IMR-90 (cell line): ENCODE measurements around the gene EPAS1. TPM values are rescaled to one million over a fixed set of nuclear protein-coding genes. Genes with fewer than 3 reads are reported as not detected.

Experiments used
- ATAC-seq: fragments of 200-7000 bp; cut with Tn5 transposase; 2 replicates; pipeline ENCODE4 v1.9.1; 2020; ENCODE audit warnings: low read depth, mild to moderate bottlenecking, moderate library complexity
- BruUV-seq: library from RNA; stranded (reverse); fragments of 400-500 nt; replicated peaks from 2 replicates; lab custom pipeline; 2021; lab: Mats Ljungman, UMichigan
- CTCF ChIA-PET: fragments of 300-600 bp; formaldehyde crosslinking; extraction: SDS; loops from one replicate; lab custom pipeline; 2021; ENCODE audit warnings: antibody characterized with exemption; lab: Yijun Ruan, JAX
- POLR2A ChIA-PET: fragments of 300-600 bp; sonication (Branson Sonifier 250); formaldehyde crosslinking; loops from one replicate; lab custom pipeline; 2022; ENCODE audit warnings: antibody characterized with exemption; ENCODE audit not compliant: unreplicated experiment; lab: Charles Lee
- DNase-seq: peaks from one replicate; pipeline ENCODE4 v3.0.0; 2013
- H2AFZ ChIP-seq: replicated peaks from 2 replicates; pipeline ENCODE3; 2013; ENCODE audit warnings: low read length, mild to moderate bottlenecking; ENCODE audit not compliant: poor library complexity
- H2AK5ac ChIP-seq: 2 replicates; pipeline ENCODE4 v1.6.1; 2013; ENCODE audit warnings: low read depth, low read length, inconsistent platforms
- H2AK9ac ChIP-seq: replicated peaks from 2 replicates; pipeline ENCODE3; 2013; ENCODE audit warnings: mild to moderate bottlenecking, low read depth, low read length, moderate library complexity; ENCODE audit not compliant: poor library complexity
- H2BK120ac ChIP-seq: 2 replicates; pipeline ENCODE4 v1.6.1; 2013; ENCODE audit warnings: low read depth, low read length, inconsistent platforms
- H2BK15ac ChIP-seq: 3 replicates; pipeline ENCODE4 v1.6.1; 2013; ENCODE audit warnings: low read depth, low read length, inconsistent platforms
- H2BK20ac ChIP-seq: 2 replicates; pipeline ENCODE4 v1.6.1; 2013; ENCODE audit warnings: low read depth, mild to moderate bottlenecking, inconsistent platforms, low read length, moderate library complexity
- H2BK5ac ChIP-seq: 2 replicates; pipeline ENCODE4 v1.6.1; 2013; ENCODE audit warnings: mild to moderate bottlenecking, low read depth, low read length, inconsistent platforms; ENCODE audit not compliant: poor library complexity, severe bottlenecking
- H3K14ac ChIP-seq: replicated peaks from 2 replicates; pipeline ENCODE4 v1.6.1; 2013; ENCODE audit warnings: low read depth, low read length, inconsistent platforms
- H3K18ac ChIP-seq: 2 replicates; pipeline ENCODE4 v1.6.1; 2013; ENCODE audit warnings: low read depth, low read length, control low read depth
- H3K23ac ChIP-seq: 2 replicates; pipeline ENCODE4 v1.6.1; 2013; ENCODE audit warnings: low read depth, low read length, inconsistent platforms
- H3K27ac ChIP-seq: 2 replicates; pipeline ENCODE4 v1.5.1; 2013; ENCODE audit warnings: mild to moderate bottlenecking, control low read depth, low read length; ENCODE audit not compliant: insufficient read depth
- H3K27me3 ChIP-seq: 2 replicates; pipeline ENCODE4 v1.6.1; 2013; ENCODE audit warnings: low read length; ENCODE audit not compliant: control insufficient read depth, insufficient read depth
- H3K36me3 ChIP-seq: 2 replicates; pipeline ENCODE4 v1.6.1; 2013; ENCODE audit warnings: low read length, mixed read lengths; ENCODE audit not compliant: control insufficient read depth, insufficient read depth
- H3K4ac ChIP-seq: 2 replicates; pipeline ENCODE4 v1.6.1; 2013; ENCODE audit warnings: low read depth, low read length, inconsistent platforms
- H3K4me1 ChIP-seq: 2 replicates; pipeline ENCODE4 v1.6.1; 2013; ENCODE audit warnings: low read length, mixed read lengths; ENCODE audit not compliant: control insufficient read depth, insufficient read depth
- H3K4me2 ChIP-seq: 2 replicates; pipeline ENCODE4 v1.6.1; 2013; ENCODE audit warnings: low read depth, mild to moderate bottlenecking, control low read depth, low read length, moderate library complexity
- H3K4me3 ChIP-seq: 2 replicates; pipeline ENCODE4 v1.5.1; 2013; ENCODE audit warnings: low read depth, mild to moderate bottlenecking, control low read depth, low read length, moderate library complexity; ENCODE audit not compliant: insufficient read depth
- H3K56ac ChIP-seq: 2 replicates; pipeline ENCODE4 v1.6.1; 2013; ENCODE audit warnings: low read length, inconsistent platforms; ENCODE audit not compliant: insufficient read depth; ENCODE audit errors: extremely low read depth
- H3K79me1 ChIP-seq, 2 experiments: 2 replicates each; pipeline ENCODE4 v1.6.1; 2013; ENCODE audit warnings: low read length in 2 of 2, inconsistent platforms in 1 of 2, low read depth in 1 of 2
- H3K9ac ChIP-seq: 2 replicates; pipeline ENCODE4 v1.6.1; 2013; ENCODE audit warnings: low read depth, low read length, control low read depth
- H3K9me1 ChIP-seq: 2 replicates; pipeline ENCODE4 v1.6.1; 2013; ENCODE audit warnings: low read length, inconsistent platforms; ENCODE audit not compliant: insufficient read depth
- H3K9me3 ChIP-seq: 2 replicates; pipeline ENCODE4 v1.6.1; 2013; ENCODE audit warnings: low read length; ENCODE audit not compliant: control insufficient read depth, insufficient read depth
- H4K20me1 ChIP-seq: 2 replicates; pipeline ENCODE4 v1.6.1; 2013; ENCODE audit warnings: low read length, inconsistent platforms; ENCODE audit not compliant: insufficient read depth
- H4K5ac ChIP-seq: 2 replicates; pipeline ENCODE4 v1.6.1; 2013; ENCODE audit warnings: mild to moderate bottlenecking, low read depth, low read length, control low read depth
- H4K8ac ChIP-seq, 2 experiments: 2 replicates each; pipeline ENCODE4 v1.6.1; 2013; ENCODE audit warnings: low read depth in 2 of 2, low read length in 2 of 2, control low read depth in 1 of 2, inconsistent platforms in 1 of 2
- H4K91ac ChIP-seq: 2 replicates; pipeline ENCODE4 v1.6.1; 2013; ENCODE audit warnings: low read depth, low read length, inconsistent platforms; ENCODE audit not compliant: insufficient read depth
- BHLHE40 ChIP-seq: fragments of 150-350 bp; IDR thresholded peaks from 2 replicates; pipeline ENCODE4 v1.6.1; 2016; ENCODE audit warnings: mild to moderate bottlenecking, low read depth, low read length
- CEBPB ChIP-seq: IDR thresholded peaks from 2 replicates; pipeline ENCODE4 v1.6.1; 2012; ENCODE audit warnings: low read depth, low read length, improper control_type of control experiment
- CHD1 ChIP-seq: IDR thresholded peaks from 2 replicates; pipeline ENCODE4 v1.6.1; 2012; ENCODE audit warnings: low read depth, low read length, improper control_type of control experiment
- CTCF ChIP-seq: conservative IDR thresholded peaks from 2 replicates; pipeline ENCODE4 v1.5.1; 2012; ENCODE audit warnings: mild to moderate bottlenecking, low read depth, low read length, improper control_type of control experiment
- MAFK ChIP-seq: IDR thresholded peaks from 2 replicates; pipeline ENCODE4 v1.6.1; 2012; ENCODE audit warnings: low read depth, low read length, improper control_type of control experiment
- MAZ ChIP-seq: IDR thresholded peaks from 2 replicates; pipeline ENCODE4 v1.6.1; 2012; ENCODE audit warnings: low read depth, mild to moderate bottlenecking, low read length, improper control_type of control experiment, moderate library complexity, borderline replicate concordance
- NFE2L2 ChIP-seq: fragments of 150-350 bp; IDR thresholded peaks from 2 replicates; pipeline ENCODE4 v1.6.1; 2016; ENCODE audit warnings: low read depth, mild to moderate bottlenecking, low read length
- POLR2A ChIP-seq: IDR thresholded peaks from 2 replicates; pipeline ENCODE4 v1.6.1; 2012; ENCODE audit warnings: mild to moderate bottlenecking, low read depth, low read length
- RAD21 ChIP-seq: IDR thresholded peaks from 2 replicates; pipeline ENCODE4 v1.6.1; 2012; ENCODE audit warnings: low read length, improper control_type of control experiment
- RCOR1 ChIP-seq: IDR thresholded peaks from 2 replicates; pipeline ENCODE4 v1.6.1; 2012; ENCODE audit warnings: mild to moderate bottlenecking, low read length, improper control_type of control experiment; ENCODE audit not compliant: insufficient replicate concordance
- SMC3 ChIP-seq: fragments of 150-350 bp; IDR thresholded peaks from 2 replicates; pipeline ENCODE4 v1.6.1; 2016; ENCODE audit warnings: low read depth, mild to moderate bottlenecking, antibody characterized with exemption, low read length, moderate library complexity
- USF2 ChIP-seq: fragments of 150-350 bp; IDR thresholded peaks from 2 replicates; pipeline ENCODE4 v1.6.1; 2017; ENCODE audit warnings: mild to moderate bottlenecking, antibody characterized with exemption, low read length, low read depth
- WGBS, 2 experiments: methylation state at CpG; one replicate each; pipeline versions ENCODE4 v1.1.5 to v1.1.7; 2013; ENCODE audit warnings: missing lambda C conversion rate in 2 of 2; ENCODE audit not compliant: insufficient read length in 1 of 2; ENCODE audit errors: extremely low coverage in 2 of 2; 5-methylcytosine and 5-hydroxymethylcytosine counted together
- dilution Hi-C: fragments of 300-500 bp; cut with HindIII; formaldehyde crosslinking; loops from one replicate; pipeline ENCODE4 v1.14.3; 2018; ENCODE audit warnings: low sequenced_read_pairs; ENCODE audit not compliant: unreplicated experiment
- in situ Hi-C: fragments of 300-500 bp; cut with MboI; formaldehyde crosslinking; loops from 3 replicates; pipeline ENCODE4 v1.14.3; 2019; ENCODE audit warnings: low sequenced_read_pairs, inconsistent platforms, mixed read lengths
- intact Hi-C: fragments of 100-400 bp; cut with micrococcal nuclease; formaldehyde crosslinking; loops from 2 replicates; pipeline ENCODE4 v1.10.0; 2022
- polyA plus RNA-seq, 3 experiments: library from polyadenylated mRNA; depleted of rRNA; stranded (reverse); fragments of >200 nt; gene quantifications; 2 replicates each; pipeline ENCODE4 v1.2.3, GENCODE V29; 2012; ENCODE audit warnings: low replicate concordance in 1 of 3
- total RNA-seq: library from RNA; depleted of rRNA; stranded (reverse); fragments of >200 nt; gene quantifications from 2 replicates; pipeline ENCODE4 v1.2.3, GENCODE V29; 2012

EPAS1 gene
- total and polyA plus RNA-seq, 2 of the 4 experiments (the other 2 are of a cell fraction), result 40.7 to 120 TPM

GRCh38 chr2:46269001-46269400 is 28.2 kb upstream of the EPAS1 start:
- Histone ChIP-seq H3K9ac (no peak overlapping the region), H3K36me3 (no peaks in the 10 kb centered on the region), H3K23ac (no peak overlapping the region), H2AFZ (no peak overlapping the region), H3K27ac (no peak overlapping the region), H3K4ac (0 out of 2 replicates have a peak overlapping the region, but pooled peaks have one; percentile 7), H2AK9ac (no peak overlapping the region), H2BK5ac (no peak overlapping the region), H3K4me1 (peaks cover 4% of the 10 kb centered on the region; the same call in 1 of the 2 replicates), H3K4me2 (no peak overlapping the region), H2BK120ac (no peak overlapping the region), H3K9me1 (no peaks in the 10 kb centered on the region; the same call in 1 of the 2 replicates), H4K8ac (no peak overlapping the region), H4K91ac (no peak overlapping the region), H3K4me3 (no peak overlapping the region), H4K20me1 (no peaks in the 10 kb centered on the region), H3K9me3 (no peaks in the 10 kb centered on the region), H3K56ac (no peak overlapping the region), H3K18ac (0 out of 2 replicates have a peak overlapping the region, but pooled peaks have one; percentile 30), H3K14ac (no peak overlapping the region), H4K5ac (no peak overlapping the region), H2BK20ac (0 out of 2 replicates have a peak overlapping the region, but pooled peaks have one; percentile 8), H3K27me3 (peaks cover 4% of the 10 kb centered on the region), H2BK15ac (peak overlapping the region; percentile 22; the same call in 1 of the 3 replicates), H3K79me1 (no peaks in the 10 kb centered on the region), H2AK5ac (peak overlapping the region; percentile 36; the same call in 1 of the 2 replicates)
- no TSS peak for BruUV-seq
- in situ Hi-C loops (no loop called here), dilution Hi-C loops (no loop called here), intact Hi-C loops (no loop called here)
- ChIA-PET CTCF (no interaction called here), POLR2A (no interaction called here)
- WGBS, 2 experiments, result no CpG with 5 or more reads among the region's 4 CpGs
- ATAC-seq, result no peak
- peak; percentile 28 for DNase-seq
- TF ChIP-seq CTCF (no peak), SMC3 (no peak), CEBPB (no peak), BHLHE40 (no peak), NFE2L2 (no peak), MAZ (no peak), USF2 (no peak), POLR2A (no peak), MAFK (no peak), RAD21 (no peak), RCOR1 (no peak), CHD1 (no peak)
